ENCODE measurements around the gene CYP4F8.

DNA sequence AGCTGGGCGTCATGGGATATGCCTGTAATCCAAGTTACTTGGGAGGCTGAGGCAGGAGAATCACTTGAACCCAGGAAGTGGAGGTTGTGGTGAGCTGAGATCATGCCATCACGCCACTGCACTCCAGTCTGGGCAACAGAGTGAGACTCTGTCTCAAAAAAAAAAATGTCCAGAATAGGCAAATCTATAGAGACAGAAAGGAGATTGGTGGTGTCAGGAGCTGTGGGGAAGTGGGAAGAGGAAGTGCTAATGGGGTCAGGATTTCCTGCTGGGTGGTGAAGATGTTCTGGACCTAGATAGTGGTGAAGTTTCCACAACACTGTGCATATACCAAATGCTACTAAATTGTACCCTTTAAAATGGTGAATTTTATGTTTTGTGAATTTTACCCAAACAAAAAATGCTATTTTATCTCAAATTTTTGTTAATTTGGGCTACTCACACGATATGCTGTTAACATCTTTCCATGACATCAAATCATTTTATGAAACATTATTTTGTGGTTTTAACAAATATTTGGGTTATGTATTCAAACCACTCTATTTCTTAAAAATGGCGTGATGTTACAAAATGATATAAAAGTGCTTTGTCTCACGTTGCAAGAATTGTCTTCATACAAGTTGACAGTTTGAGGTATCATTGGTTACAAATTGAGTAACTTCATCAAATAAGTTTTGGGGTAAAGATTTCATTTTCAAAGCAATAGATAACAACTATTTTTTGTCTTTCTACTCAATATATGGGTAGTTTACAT lies 18.2 kb downstream of the CYP4F8 start:
- TF ChIP-seq MXI1 (IDR thresholded peaks at IDR 0.05; ENCODE audit: low read depth, low read length) = no peak
- TF ChIP-seq MCM5 (IDR thresholded peaks at IDR 0.05; ENCODE audit: low read depth) = no peak
- TF ChIP-seq ZBTB26 (CRISPR knock-in tag; IDR thresholded peaks at IDR 0.05) = no peak
- no peak for TF ChIP-seq ZNF740 (CRISPR knock-in tag; IDR thresholded peaks at IDR 0.05)
- no peak for TF ChIP-seq ZNF740 (tag; IDR thresholded peaks at IDR 0.05)
- no peak for TF ChIP-seq KLF6 (CRISPR knock-in tag; IDR thresholded peaks at IDR 0.05; ENCODE audit: borderline replicate concordance)
- no peak for TF ChIP-seq MIER1 (IDR thresholded peaks at IDR 0.05; ENCODE audit: low read depth)
- no peak for TF ChIP-seq CTCF (IDR thresholded peaks at IDR 0.05 in 2 of 3, conservative IDR thresholded peaks at IDR 0.05 in 1 of 3; ENCODE audit: insufficient read depth in 2 of 3, low read depth in 1 of 3, low read length in 3 of 3)
- TF ChIP-seq ZBTB7A (IDR thresholded peaks at IDR 0.05; ENCODE audit: borderline replicate concordance, control insufficient read depth, low read depth, low read length) = no peak
- TF ChIP-seq PPARD (CRISPR knock-in tag; IDR thresholded peaks at IDR 0.05) = no peak
- TF ChIP-seq SP1 (CRISPR knock-in tag; IDR thresholded peaks at IDR 0.05) = no peak
- no peak for TF ChIP-seq USF1 (CRISPR knock-in tag; IDR thresholded peaks at IDR 0.05)
- TF ChIP-seq CBX5 (IDR thresholded peaks at IDR 0.05; ENCODE audit: borderline replicate concordance, low read depth) = no peak
